GM18511 (cell line): ENCODE data around the gene PTPMT1.
A peak's percentile ranks its signal among the peaks of the same experiment; 100 is the strongest.
"Not testable (repeated sequence)": the region's sequence is repeated elsewhere in the genome, so short reads cannot be mapped to it uniquely, and the experiment has no call there.

Experiments used
- ATAC-seq: cut with Tn5 transposase; IDR thresholded peaks from one replicate; pipeline ENCODE4 v1.9.1; 2021; ENCODE audit warnings: mild to moderate bottlenecking, moderate library complexity; ENCODE audit not compliant: unreplicated experiment

The PTPMT1 gene

GRCh38 chr11:47565340-47566148 lies at the start of gene PTPMT1:
TSS of gene PTPMT1 (plus strand) at chr11:47565599. CDS start at chr11:47565623, 24 bp downstream.
- ATAC-seq: peak; percentile 91

- no peak for ATAC-seq
These were observed 49.2 kb upstream of the PTPMT1 start for GRCh38 chr11:47516155-47516554.

- no peak for ATAC-seq
These were observed 48.2 kb upstream of the PTPMT1 start for GRCh38 chr11:47516984-47517853.

GRCh38 chr11:47518212-47518964 lies 47.0 kb upstream of the PTPMT1 start:
- no peak for ATAC-seq

GRCh38 chr11:47523490-47524225 lies 41.7 kb upstream of the PTPMT1 start:
- peak; percentile 66 for ATAC-seq

- ATAC-seq: peak; percentile 28
These were observed 41.0 kb upstream of the PTPMT1 start for GRCh38 chr11:47524291-47524874.

- not testable (repeated sequence) for ATAC-seq
These were observed 39.4 kb upstream of the PTPMT1 start for GRCh38 chr11:47526032-47526431.

- no peak for ATAC-seq
These were observed 38.2 kb upstream of the PTPMT1 start for GRCh38 chr11:47527186-47527585.

- ATAC-seq: no peak
These were observed 35.4 kb upstream of the PTPMT1 start for GRCh38 chr11:47529951-47530350.

- ATAC-seq: not testable (repeated sequence)
These were observed 34.7 kb upstream of the PTPMT1 start for GRCh38 chr11:47530721-47531120.

- no peak for ATAC-seq
These were observed 33.7 kb upstream of the PTPMT1 start for GRCh38 chr11:47531666-47532065.

- no peak for ATAC-seq
These were observed 32.7 kb upstream of the PTPMT1 start for GRCh38 chr11:47532597-47533213.

- ATAC-seq: no peak
These were observed 31.7 kb upstream of the PTPMT1 start for GRCh38 chr11:47533690-47534151.

GRCh38 chr11:47534704-47535251 lies 30.6 kb upstream of the PTPMT1 start:
- ATAC-seq: no peak

- no peak for ATAC-seq
These were observed 28.5 kb upstream of the PTPMT1 start for GRCh38 chr11:47536915-47537314.

- ATAC-seq: no peak
These were observed 26.4 kb upstream of the PTPMT1 start for GRCh38 chr11:47538741-47539565.

- no peak for ATAC-seq
These were observed 25.7 kb upstream of the PTPMT1 start for GRCh38 chr11:47539681-47540039.

GRCh38 chr11:47541070-47541469 lies 24.3 kb upstream of the PTPMT1 start:
- ATAC-seq: no peak
